ENCODE results near the gene PPP4R4.

PPP4R4 gene

GRCh38 chr14:94173885-94174603, at the start of gene PPP4R4:
TSS of gene PPP4R4 (plus strand) at chr14:94174322. CDS start at chr14:94174466, 144 bp downstream.
- peak; percentile 87 for DNase-seq (ENCODE audit: low spot score)

- DNase-seq (ENCODE audit: low spot score) = no peak
Observed at GRCh38 chr14:94124582-94125377, 49.3 kb upstream of the PPP4R4 start.

GRCh38 chr14:94125659-94126418, 48.3 kb upstream of the PPP4R4 start:
- DNase-seq (ENCODE audit: low spot score) = no peak

GRCh38 chr14:94126419-94126677, 47.8 kb upstream of the PPP4R4 start:
- DNase-seq (ENCODE audit: low spot score) = no peak

- no peak for DNase-seq (ENCODE audit: low spot score)
Observed at GRCh38 chr14:94126800-94127199, 47.3 kb upstream of the PPP4R4 start.

- no peak for DNase-seq (ENCODE audit: low spot score)
Observed at GRCh38 chr14:94127330-94127729, 46.8 kb upstream of the PPP4R4 start.

- DNase-seq (ENCODE audit: low spot score) = no peak
Observed at GRCh38 chr14:94128216-94128839, 45.8 kb upstream of the PPP4R4 start.

GRCh38 chr14:94129111-94129757, 44.9 kb upstream of the PPP4R4 start, which contains the start of gene IFI27L2:
TSS of gene IFI27L2 (minus strand) at chr14:94129604. CDS start at chr14:94129564, 40 bp downstream.
- DNase-seq (ENCODE audit: low spot score) = peak; percentile 84

GRCh38 chr14:94129758-94130414, 44.2 kb upstream of the PPP4R4 start:
- no peak for DNase-seq (ENCODE audit: low spot score)

GRCh38 chr14:94132285-94132887, 41.7 kb upstream of the PPP4R4 start:
- no peak for DNase-seq (ENCODE audit: low spot score)

- no peak for DNase-seq (ENCODE audit: low spot score)
Observed at GRCh38 chr14:94135476-94135875, 38.6 kb upstream of the PPP4R4 start.

- DNase-seq (ENCODE audit: low spot score) = peak; percentile 83
Observed at GRCh38 chr14:94136575-94137331, 37.4 kb upstream of the PPP4R4 start.

GRCh38 chr14:94138251-94138650, 35.9 kb upstream of the PPP4R4 start:
- no peak for DNase-seq (ENCODE audit: low spot score)

- DNase-seq (ENCODE audit: low spot score) = no peak
Observed at GRCh38 chr14:94139006-94139405, 35.1 kb upstream of the PPP4R4 start.

- DNase-seq (ENCODE audit: low spot score) = no peak
Observed at GRCh38 chr14:94139421-94139820, 34.7 kb upstream of the PPP4R4 start.

GRCh38 chr14:94142247-94142646, 31.9 kb upstream of the PPP4R4 start:
- no peak for DNase-seq (ENCODE audit: low spot score)

- no peak for DNase-seq (ENCODE audit: low spot score)
Observed at GRCh38 chr14:94142836-94143235, 31.3 kb upstream of the PPP4R4 start.

- DNase-seq (ENCODE audit: low spot score) = no peak
Observed at GRCh38 chr14:94143239-94143638, 30.9 kb upstream of the PPP4R4 start.

GRCh38 chr14:94143711-94144110, 30.4 kb upstream of the PPP4R4 start:
- DNase-seq (ENCODE audit: low spot score) = no peak

GRCh38 chr14:94144765-94145164, 29.4 kb upstream of the PPP4R4 start:
- no peak for DNase-seq (ENCODE audit: low spot score)
